ENCODE data around the gene CEL. TPM values are rescaled to one million over a fixed set of nuclear protein-coding genes. Genes with fewer than 3 reads are reported as not detected.

Gene CEL
- total and polyA plus RNA-seq, 9 donors = 1.3 to 13.6 (median 2.8) TPM

DNA sequence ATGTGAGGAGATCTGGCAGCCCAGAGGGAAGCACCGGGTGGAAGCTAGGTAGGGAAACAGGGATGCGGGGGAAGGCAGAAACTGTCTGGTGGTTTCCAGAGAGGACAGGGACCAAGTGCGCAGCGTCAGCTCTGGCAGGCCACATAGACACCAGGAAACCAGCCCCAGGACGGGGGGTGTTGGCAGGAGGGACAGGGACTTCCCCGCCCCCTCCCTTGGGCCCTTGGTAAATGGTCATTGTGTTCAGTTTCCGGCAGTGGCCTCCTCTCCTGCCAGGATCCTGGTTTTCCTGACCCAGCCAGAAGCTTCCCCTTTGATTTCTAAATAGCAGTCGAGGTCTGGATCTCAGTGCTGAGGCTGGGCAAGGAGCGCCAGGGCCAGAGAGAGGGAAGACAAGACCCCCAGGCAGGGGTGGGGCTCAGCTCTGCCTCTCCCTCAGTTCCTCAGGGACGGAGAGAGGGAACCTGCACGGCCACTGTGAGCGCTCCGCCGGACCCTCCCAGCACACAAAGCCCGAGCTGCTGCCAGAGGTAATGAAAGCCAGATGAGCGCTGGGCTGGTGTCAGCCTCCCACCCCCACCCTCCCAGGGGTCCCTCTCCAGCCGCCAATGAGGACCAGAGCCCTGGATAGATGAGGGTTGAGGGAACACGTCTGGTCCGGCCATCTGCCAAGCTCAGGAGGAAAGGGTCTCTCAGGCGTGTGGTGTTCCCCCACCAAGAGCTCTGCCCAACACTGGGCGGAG, 57.5 kb downstream of the CEL start:
- Histone ChIP-seq H3K4me3 (peak overlapping the region; percentile 70), H3K27ac (peak overlapping the region; percentile 43 to 54), H3K4me1 (ENCODE audit: insufficient read depth) (peaks cover 34% of the 10 kb centered on the region), H3K9me3 (no peaks in the 10 kb centered on the region), H3K36me3 (no peaks in the 10 kb centered on the region), H3K27me3 (no peaks in the 10 kb centered on the region)
- TF ChIP-seq, protein P1, sequence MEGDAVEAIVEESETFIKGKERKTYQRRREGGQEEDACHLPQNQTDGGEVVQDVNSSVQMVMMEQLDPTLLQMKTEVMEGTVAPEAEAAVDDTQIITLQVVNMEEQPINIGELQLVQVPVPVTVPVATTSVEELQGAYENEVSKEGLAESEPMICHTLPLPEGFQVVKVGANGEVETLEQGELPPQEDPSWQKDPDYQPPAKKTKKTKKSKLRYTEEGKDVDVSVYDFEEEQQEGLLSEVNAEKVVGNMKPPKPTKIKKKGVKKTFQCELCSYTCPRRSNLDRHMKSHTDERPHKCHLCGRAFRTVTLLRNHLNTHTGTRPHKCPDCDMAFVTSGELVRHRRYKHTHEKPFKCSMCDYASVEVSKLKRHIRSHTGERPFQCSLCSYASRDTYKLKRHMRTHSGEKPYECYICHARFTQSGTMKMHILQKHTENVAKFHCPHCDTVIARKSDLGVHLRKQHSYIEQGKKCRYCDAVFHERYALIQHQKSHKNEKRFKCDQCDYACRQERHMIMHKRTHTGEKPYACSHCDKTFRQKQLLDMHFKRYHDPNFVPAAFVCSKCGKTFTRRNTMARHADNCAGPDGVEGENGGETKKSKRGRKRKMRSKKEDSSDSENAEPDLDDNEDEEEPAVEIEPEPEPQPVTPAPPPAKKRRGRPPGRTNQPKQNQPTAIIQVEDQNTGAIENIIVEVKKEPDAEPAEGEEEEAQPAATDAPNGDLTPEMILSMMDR (IDR thresholded peaks at IDR 0.05) = no peak
- TF ChIP-seq POLR2A (IDR thresholded peaks at IDR 0.05) = no peak
- no peak for TF ChIP-seq EP300 (IDR thresholded peaks at IDR 0.05)
- 32 to 42% (median 40%) methylated on average over 21 of the region's 21 CpGs for WGBS, 3 donors
- intact Hi-C loops (cut with DNase I) = no loop called here
- DNase-seq = no peak

DNA sequence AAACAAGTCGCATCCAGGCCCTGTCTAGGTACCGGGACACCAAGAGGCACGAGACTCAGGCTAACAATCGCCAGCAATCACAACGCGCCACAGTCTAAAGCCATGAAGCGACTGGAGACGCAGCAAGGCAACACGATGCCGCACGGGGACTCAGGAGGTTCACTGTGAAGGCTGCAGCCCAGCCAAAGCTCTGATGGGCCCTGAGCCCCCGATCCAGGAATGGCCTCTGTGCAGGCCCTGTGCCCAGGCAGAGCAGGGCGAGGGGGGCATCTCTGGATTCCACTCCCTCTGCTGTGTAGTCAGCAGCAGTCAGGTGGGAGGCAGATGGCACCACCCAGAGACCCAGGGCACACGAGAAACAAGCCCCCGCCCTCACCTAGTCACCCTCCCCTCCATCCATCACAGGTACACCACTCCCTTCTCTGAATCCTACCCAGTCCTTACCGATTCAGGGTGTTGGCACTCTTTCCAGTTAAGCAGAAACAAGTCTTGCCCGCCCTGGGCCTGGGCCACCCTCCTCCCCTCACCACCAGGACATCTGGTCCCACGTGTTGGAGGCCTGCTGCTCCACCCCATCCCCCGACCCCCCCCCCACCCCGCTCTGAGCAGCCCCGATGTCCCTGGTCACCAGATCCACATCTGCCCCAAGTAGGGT, 58.2 kb downstream of the CEL start:
- no peak for DNase-seq
- no peaks in the 10 kb centered on the region for H3K27me3 ChIP-seq
- intact Hi-C loops (cut with DNase I) = no loop called here
- no peaks in the 10 kb centered on the region for H3K9me3 ChIP-seq
- peak overlapping the region; percentile 48 to 75 for H3K27ac ChIP-seq
- H3K4me1 ChIP-seq (ENCODE audit: insufficient read depth) = peaks cover 30% of the 10 kb centered on the region
- H3K4me3 ChIP-seq = peak overlapping the region; percentile 70
- no peaks in the 10 kb centered on the region for H3K36me3 ChIP-seq
- WGBS, 3 donors = 17 to 20% (median 19%) methylated on average over 21 of the region's 21 CpGs
- TF ChIP-seq, protein P1 (IDR thresholded peaks at IDR 0.05) = no peak
- TF ChIP-seq EP300 (IDR thresholded peaks at IDR 0.05) (no peak), POLR2A (IDR thresholded peaks at IDR 0.05) (no peak)

DNA sequence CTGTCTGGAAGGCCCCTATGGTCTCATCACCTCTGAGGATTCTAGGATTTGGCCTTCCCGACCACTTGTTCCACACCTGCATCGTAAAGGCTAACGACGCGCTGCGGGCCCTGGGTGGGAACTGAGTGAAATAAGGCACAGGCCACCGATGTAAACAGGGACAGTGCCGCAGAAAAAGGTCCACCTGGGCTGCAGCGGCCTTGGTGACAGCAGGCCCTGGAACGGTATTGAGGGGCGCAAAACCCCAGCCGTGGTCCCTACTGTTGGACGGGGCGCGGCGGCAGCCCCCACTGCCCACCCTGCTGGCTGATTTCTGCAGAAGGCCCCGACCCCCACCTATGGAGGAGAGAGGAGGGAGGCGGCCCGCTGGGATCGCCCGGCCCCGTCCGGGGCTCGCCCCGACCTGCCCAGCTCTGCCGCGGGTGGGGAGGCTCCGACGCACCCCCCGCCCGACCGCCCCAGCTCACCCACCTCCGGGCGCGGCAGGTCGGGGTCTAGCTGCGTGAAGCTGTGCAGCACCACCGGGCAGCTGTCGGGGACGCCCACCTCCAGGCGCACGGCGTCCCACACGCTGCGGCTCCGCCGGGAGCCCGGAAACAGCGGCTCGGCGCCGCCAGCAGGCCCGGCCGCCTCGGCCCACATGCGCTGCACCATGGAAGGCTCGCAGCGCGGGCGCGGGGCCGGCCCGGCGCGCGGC, 58.9 kb downstream of the CEL start:
- peaks cover 31% of the 10 kb centered on the region for H3K4me1 ChIP-seq (ENCODE audit: insufficient read depth)
- intact Hi-C loops (cut with DNase I) = no loop called here
- peak overlapping the region; percentile 70 for H3K4me3 ChIP-seq
- no peaks in the 10 kb centered on the region for H3K27me3 ChIP-seq
- H3K27ac ChIP-seq = peak overlapping the region; percentile 48 to 75
- DNase-seq = no peak
- no peaks in the 10 kb centered on the region for H3K9me3 ChIP-seq
- H3K36me3 ChIP-seq = no peaks in the 10 kb centered on the region
- TF ChIP-seq POLR2A (IDR thresholded peaks at IDR 0.05) (no peak), EP300 (IDR thresholded peaks at IDR 0.05) (no peak)
- TF ChIP-seq, protein P1 (IDR thresholded peaks at IDR 0.05) = no peak
- WGBS, 3 donors = 1 to 2% (median 1%) methylated on average over 31 to 66 of the region's 66 CpGs

Small RNA genes within 50 kb of the gene (microRNA-seq; reads per million reads assigned to microRNA genes)
- gene MIR6877 = 0 to 1.3 (median 0) reads per million in 3 donors

Small RNA genes within 50 kb of the gene (small RNA-seq; reads per million reads assigned to genes)
- gene MIR6877 = not detected

Other genes with a start within 250 kb of the CEL start
- 1 to 10 TPM in 5 of 7 donors, under 1 TPM in 2; 0.36 to 9.8 (median 1.6) TPM for gene AK8, start 183.7 kb upstream of the CEL start, total RNA-seq
- gene AK8, start 183.7 kb upstream of the CEL start, polyA plus RNA-seq = 1 to 10 TPM in 1 of 2 donors, under 1 TPM in 1; 0.64 to 2.7 TPM
- gene SPACA9, start 183.1 kb upstream of the CEL start, total RNA-seq = 10 to 100 TPM in 1 of 7 donors, 1 to 10 TPM in 6; 4.6 to 22.4 (median 8.6) TPM
- 10 to 100 TPM in 1 of 2 donors, 1 to 10 TPM in 1; 8.2 to 10.8 TPM for gene SPACA9, start 183.1 kb upstream of the CEL start, polyA plus RNA-seq
- 10 to 100 TPM; 24.4 to 49.1 (median 42.0) TPM for gene TSC1, start 117.4 kb upstream of the CEL start, total RNA-seq
- gene TSC1, start 117.4 kb upstream of the CEL start, polyA plus RNA-seq = 10 to 100 TPM; 18.9 to 32.9 TPM
- not detected for gene GFI1B, start 83.3 kb upstream of the CEL start, total RNA-seq
- under 1 TPM in 1 of 2 donors, not detected in 1; 0.05 TPM for gene GFI1B, start 83.3 kb upstream of the CEL start, polyA plus RNA-seq
- 10 to 100 TPM; 44.2 to 61.4 (median 52.2) TPM for gene GTF3C5, start 31.0 kb upstream of the CEL start, total RNA-seq
- gene GTF3C5, start 31.0 kb upstream of the CEL start, polyA plus RNA-seq = 10 to 100 TPM; 32.3 to 71.6 TPM
- 100 to 1,000 TPM in 1 of 7 donors, 10 to 100 TPM in 6; 26.6 to 139 (median 48.8) TPM for gene RALGDS, start 59.3 kb downstream of the CEL start, total RNA-seq
- gene RALGDS, start 59.3 kb downstream of the CEL start, polyA plus RNA-seq = 10 to 100 TPM; 26.2 to 55.4 TPM
- 10 to 100 TPM; 11.0 to 43.3 (median 25.9) TPM for gene GBGT1, start 101.9 kb downstream of the CEL start, total RNA-seq
- gene GBGT1, start 101.9 kb downstream of the CEL start, polyA plus RNA-seq = 10 to 100 TPM in 1 of 2 donors, 1 to 10 TPM in 1; 3.9 to 12.9 TPM
- gene OBP2B, start 147.3 kb downstream of the CEL start, total RNA-seq = 1 to 10 TPM in 2 of 7 donors, under 1 TPM in 2, not detected in 3; 0.33 to 5.3 (median 2.7) TPM
- not detected for gene OBP2B, start 147.3 kb downstream of the CEL start, polyA plus RNA-seq
- 10 to 100 TPM; 16.0 to 27.7 (median 22.0) TPM for gene ABO, start 213.2 kb downstream of the CEL start, total RNA-seq
- 10 to 100 TPM; 18.5 to 21.1 TPM for gene ABO, start 213.2 kb downstream of the CEL start, polyA plus RNA-seq